HUES64 (cell line): ENCODE data around the gene GP5.

Experiments
- H3K27ac ChIP-seq: 2 replicates; pipeline ENCODE4 v1.7.0; 2013; ENCODE audit warnings: low read depth, low read length, inconsistent platforms
- H3K27me3 ChIP-seq: 2 replicates; pipeline ENCODE4 v1.6.1; 2013; ENCODE audit warnings: mild to moderate bottlenecking, low read length; ENCODE audit not compliant: insufficient read depth
- H3K36me3 ChIP-seq: 2 replicates; pipeline ENCODE4 v1.6.1; 2013; ENCODE audit warnings: mild to moderate bottlenecking, low read length; ENCODE audit not compliant: insufficient read depth
- H3K4me1 ChIP-seq: 2 replicates; pipeline ENCODE4 v1.6.1; 2013; ENCODE audit warnings: mild to moderate bottlenecking, low read length, moderate library complexity; ENCODE audit not compliant: insufficient read depth
- H3K4me3 ChIP-seq: 2 replicates; pipeline ENCODE4 v1.5.1; 2013; ENCODE audit warnings: mild to moderate bottlenecking, low read length, moderate library complexity
- H3K9ac ChIP-seq: 2 replicates; pipeline ENCODE4 v1.6.1; 2013; ENCODE audit warnings: mild to moderate bottlenecking, low read depth, low read length
- H3K9me3 ChIP-seq: 2 replicates; pipeline ENCODE4 v1.6.1; 2013; ENCODE audit warnings: low read depth, low read length; ENCODE audit not compliant: insufficient read depth
- WGBS: fragments of 150-250, 120-280 bp; methylation state at CpG from one replicate; pipeline ENCODE4 v1.1.7; 2013; ENCODE audit warnings: missing lambda C conversion rate; 5-methylcytosine and 5-hydroxymethylcytosine counted together

GP5 gene

DNA sequence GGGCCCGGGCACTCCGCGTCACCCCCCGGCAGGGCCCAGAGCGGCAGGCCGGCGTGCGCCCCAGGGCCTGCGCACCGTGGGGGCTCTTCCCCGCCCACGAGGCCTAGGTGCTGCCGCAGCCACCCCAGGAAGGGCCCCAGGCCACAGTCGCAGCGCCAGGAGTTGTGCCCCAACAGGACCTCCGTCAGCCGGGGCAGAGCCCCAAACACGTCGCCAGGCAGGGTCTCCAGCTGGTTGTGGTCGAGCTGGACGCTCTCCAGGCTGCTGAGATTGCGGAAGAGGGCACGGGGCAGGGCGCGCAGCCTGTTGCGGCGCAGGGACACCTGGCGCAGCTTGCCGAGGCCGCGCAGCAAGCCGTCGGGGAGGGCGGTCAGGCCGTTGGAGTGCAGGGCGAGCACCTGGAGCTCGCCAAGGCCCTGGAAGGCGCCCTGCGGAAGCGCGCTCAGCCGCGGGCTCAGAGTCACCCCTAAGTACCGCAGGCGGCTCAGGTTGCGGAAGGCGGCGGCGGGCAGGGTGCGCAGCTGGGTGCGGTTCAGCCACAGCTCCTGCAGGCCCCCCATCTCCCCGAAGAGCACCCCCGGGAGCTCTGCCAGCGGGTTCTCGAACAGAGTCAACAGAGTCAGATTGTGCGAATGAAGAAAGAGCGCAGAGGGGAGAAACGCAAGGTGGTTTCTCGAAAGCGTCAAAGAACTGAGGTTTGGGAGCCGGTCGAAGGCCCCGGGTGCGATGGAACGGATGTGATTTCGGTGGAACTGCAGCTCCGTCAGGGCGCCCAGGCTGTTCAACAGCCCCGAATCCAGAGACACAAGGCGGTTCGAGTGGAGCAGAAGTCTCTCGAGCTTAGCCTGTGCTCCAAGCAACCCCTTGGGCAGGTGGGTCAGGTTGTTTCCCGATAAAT is 2.0 kb downstream of the GP5 start:
- H3K9ac ChIP-seq = peak overlapping the region; percentile 17; the same call in 1 of the 2 replicates

DNA sequence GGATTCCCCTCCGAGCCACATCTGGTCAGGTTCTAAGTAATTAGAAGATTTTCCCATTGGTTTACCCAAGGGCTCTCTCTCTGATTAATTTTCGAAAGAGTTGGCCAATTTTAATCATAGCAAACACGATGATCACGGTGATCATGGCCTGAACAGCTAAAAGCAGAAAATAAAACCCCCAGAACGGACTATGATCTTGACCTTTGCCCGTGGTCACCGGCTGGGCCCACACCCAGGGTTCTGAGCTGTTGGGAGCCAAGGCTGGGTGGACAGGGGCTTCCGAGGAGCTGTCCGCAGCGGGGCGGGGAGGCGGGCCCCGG is 2.6 kb downstream of the GP5 start:
- Histone ChIP-seq H3K36me3 (no peaks in the 10 kb centered on the region), H3K9ac (no peak overlapping the region), H3K27ac (no peak overlapping the region), H3K9me3 (no peaks in the 10 kb centered on the region), H3K4me1 (0 out of 2 replicates have a peak, but pooled peaks cover 4% of the 10 kb centered on the region), H3K27me3 (peaks cover 48% of the 10 kb centered on the region), H3K4me3 (peak overlapping the region; percentile 48)
- 6% methylated on average over 13 of the region's 13 CpGs for WGBS

More for the DNA sequence above, 2.0 kb downstream of the GP5 start:
- Histone ChIP-seq H3K36me3 (no peaks in the 10 kb centered on the region), H3K27ac (no peak overlapping the region), H3K4me3 (peak overlapping the region; percentile 48), H3K4me1 (0 out of 2 replicates have a peak, but pooled peaks cover 4% of the 10 kb centered on the region), H3K27me3 (peaks cover 48% of the 10 kb centered on the region), H3K9me3 (no peaks in the 10 kb centered on the region)
- WGBS = 3% methylated on average over 73 of the region's 73 CpGs

DNA sequence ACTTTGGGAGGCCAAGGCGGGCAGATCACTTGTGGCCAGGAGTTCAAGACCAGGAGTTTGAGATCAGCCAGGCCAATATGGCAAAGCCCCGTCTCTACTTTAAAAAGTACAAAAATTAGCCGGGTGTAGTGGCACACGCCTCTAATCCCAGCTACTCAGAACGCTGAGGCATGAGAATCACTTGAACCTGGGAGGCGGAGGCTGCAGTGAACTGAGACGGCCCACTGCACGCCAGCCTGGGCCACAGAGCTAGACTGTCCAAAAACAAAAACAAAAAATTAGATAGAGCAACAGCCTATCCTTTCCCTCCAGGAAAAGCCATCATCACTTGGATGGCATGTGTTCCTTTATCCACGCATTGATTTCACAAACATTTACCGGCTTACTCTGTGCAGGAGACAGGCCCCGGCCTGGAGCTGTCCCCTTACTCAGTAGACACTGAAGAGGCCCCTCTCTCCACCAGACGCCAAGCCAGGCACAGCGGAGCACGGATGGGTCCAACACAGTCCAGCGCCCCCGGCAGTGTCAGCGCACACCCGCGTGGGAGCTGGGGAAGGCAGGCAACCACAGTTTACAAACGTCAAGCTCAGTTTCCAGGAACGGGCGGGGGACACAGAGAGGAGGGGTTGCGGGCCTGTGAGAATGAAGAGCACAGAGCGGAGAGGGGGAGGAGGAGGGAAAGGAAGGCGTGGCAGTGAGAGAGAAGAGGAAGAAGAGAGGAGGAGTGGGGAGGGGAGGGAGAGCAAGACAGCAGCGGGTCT is 3.1 kb downstream of the GP5 start:
- H3K27ac ChIP-seq = no peak overlapping the region
- H3K4me1 ChIP-seq = 0 out of 2 replicates have a peak, but pooled peaks cover 4% of the 10 kb centered on the region
- peak overlapping the region; percentile 48 for H3K4me3 ChIP-seq
- no peaks in the 10 kb centered on the region for H3K36me3 ChIP-seq
- peaks cover 1% of the 10 kb centered on the region; the same call in 1 of the 2 replicates for H3K9me3 ChIP-seq
- H3K27me3 ChIP-seq = peaks cover 48% of the 10 kb centered on the region
- H3K9ac ChIP-seq = no peak overlapping the region
- WGBS = 31% methylated on average over 26 of the region's 26 CpGs

- H3K27ac ChIP-seq = no peak overlapping the region
- peaks cover 6% of the 10 kb centered on the region; the same call in 1 of the 2 replicates for H3K9me3 ChIP-seq
- no peak overlapping the region for H3K9ac ChIP-seq
- 0 out of 2 replicates have a peak, but pooled peaks cover 4% of the 10 kb centered on the region for H3K4me1 ChIP-seq
- no peak overlapping the region for H3K4me3 ChIP-seq
- peaks cover 48% of the 10 kb centered on the region for H3K27me3 ChIP-seq
- 81% methylated on average over 5 of the region's 5 CpGs for WGBS
- H3K36me3 ChIP-seq = no peaks in the 10 kb centered on the region
Observed at GRCh38 chr3:194395212-194395611, 3.9 kb downstream of the GP5 start.

DNA sequence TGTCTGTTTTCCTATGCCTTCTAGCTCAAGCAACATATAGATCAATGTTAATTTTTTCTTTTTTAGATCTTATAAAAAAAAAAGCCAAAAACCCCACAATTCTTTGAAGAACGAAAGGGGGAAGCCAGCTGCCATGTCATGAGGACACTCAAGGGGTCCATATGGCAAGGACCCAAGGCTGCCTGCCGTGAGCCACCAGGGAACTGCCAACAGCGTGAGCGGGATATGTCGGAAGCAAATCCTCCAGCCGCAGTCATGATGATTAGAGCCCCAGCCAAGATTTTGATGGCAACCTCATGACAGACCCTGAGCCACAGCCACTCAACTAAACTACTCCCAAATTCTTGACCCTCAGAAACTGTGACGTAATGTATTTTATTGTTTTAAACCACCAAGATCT is 6.5 kb downstream of the GP5 start:
- Histone ChIP-seq H3K9ac (no peak overlapping the region), H3K4me3 (no peak overlapping the region)

GRCh38 chr3:194390835-194391234 is 8.2 kb downstream of the GP5 start:
- H3K27ac ChIP-seq = no peak overlapping the region
- peaks cover 6% of the 10 kb centered on the region; the same call in 1 of the 2 replicates for H3K9me3 ChIP-seq
- no peak overlapping the region for H3K9ac ChIP-seq
- H3K36me3 ChIP-seq = no peaks in the 10 kb centered on the region
- peaks cover 9% of the 10 kb centered on the region for H3K27me3 ChIP-seq
- no peak overlapping the region for H3K4me3 ChIP-seq
- H3K4me1 ChIP-seq = no peaks in the 10 kb centered on the region; the same call in 1 of the 2 replicates

More for the DNA sequence above, 6.5 kb downstream of the GP5 start:
- Histone ChIP-seq H3K36me3 (no peaks in the 10 kb centered on the region), H3K9me3 (peaks cover 6% of the 10 kb centered on the region; the same call in 1 of the 2 replicates), H3K27ac (no peak overlapping the region), H3K27me3 (peaks cover 26% of the 10 kb centered on the region), H3K4me1 (no peaks in the 10 kb centered on the region)
- WGBS = 92% methylated on average over 7 of the region's 7 CpGs

GRCh38 chr3:194389269-194389668 is 9.8 kb downstream of the GP5 start:
- Histone ChIP-seq H3K27ac (no peak overlapping the region), H3K4me1 (no peaks in the 10 kb centered on the region; the same call in 1 of the 2 replicates), H3K4me3 (no peak overlapping the region), H3K9ac (no peak overlapping the region), H3K9me3 (peaks cover 6% of the 10 kb centered on the region; the same call in 1 of the 2 replicates), H3K36me3 (no peaks in the 10 kb centered on the region), H3K27me3 (no peaks in the 10 kb centered on the region)
- 93% methylated on average over 8 of the region's 8 CpGs for WGBS

GRCh38 chr3:194387926-194388418 is 11.1 kb downstream of the GP5 start:
- H3K4me3 ChIP-seq = no peak overlapping the region
- H3K36me3 ChIP-seq = no peaks in the 10 kb centered on the region
- H3K27ac ChIP-seq = no peak overlapping the region
- no peaks in the 10 kb centered on the region for H3K27me3 ChIP-seq
- 95% methylated on average over 6 of the region's 8 CpGs for WGBS
- H3K9ac ChIP-seq = no peak overlapping the region
- no peaks in the 10 kb centered on the region; the same call in 1 of the 2 replicates for H3K4me1 ChIP-seq
- H3K9me3 ChIP-seq = peaks cover 6% of the 10 kb centered on the region; the same call in 1 of the 2 replicates

GRCh38 chr3:194387276-194387675 is 11.8 kb downstream of the GP5 start:
- Histone ChIP-seq H3K27me3 (no peaks in the 10 kb centered on the region), H3K9ac (no peak overlapping the region), H3K27ac (no peak overlapping the region), H3K36me3 (no peaks in the 10 kb centered on the region), H3K4me3 (no peak overlapping the region), H3K4me1 (peaks cover 5% of the 10 kb centered on the region; the same call in 1 of the 2 replicates), H3K9me3 (peaks cover 6% of the 10 kb centered on the region; the same call in 1 of the 2 replicates)
- 96% methylated on average over 6 of the region's 6 CpGs for WGBS

GRCh38 chr3:194386648-194387047 is 12.4 kb downstream of the GP5 start:
- Histone ChIP-seq H3K27ac (no peak overlapping the region), H3K4me1 (peaks cover 6% of the 10 kb centered on the region; the same call in 1 of the 2 replicates), H3K36me3 (no peaks in the 10 kb centered on the region), H3K4me3 (no peak overlapping the region), H3K27me3 (no peaks in the 10 kb centered on the region), H3K9me3 (peaks cover 6% of the 10 kb centered on the region; the same call in 1 of the 2 replicates), H3K9ac (no peak overlapping the region)
- 79% methylated on average over 7 of the region's 7 CpGs for WGBS

DNA sequence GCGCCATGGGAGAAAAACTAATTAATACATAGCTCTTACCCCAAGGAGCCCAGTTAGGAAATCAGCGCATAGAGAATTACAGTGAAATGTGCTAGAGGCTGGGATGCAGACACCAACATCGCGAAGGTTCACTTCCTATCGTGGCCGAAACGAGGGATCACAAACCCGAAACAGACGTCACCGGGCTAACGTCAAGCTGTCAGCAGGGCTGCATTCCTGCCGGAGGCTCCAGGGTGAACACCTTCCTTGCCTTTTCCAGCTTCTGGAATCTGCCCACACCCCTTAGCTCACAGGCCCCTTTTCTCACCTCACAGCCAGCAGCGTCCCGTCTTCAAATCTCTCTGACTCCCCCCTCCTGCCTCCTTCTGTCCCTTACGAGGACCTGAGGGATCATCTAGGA is 13.0 kb downstream of the GP5 start:
- no peaks in the 10 kb centered on the region for H3K36me3 ChIP-seq
- no peaks in the 10 kb centered on the region for H3K27me3 ChIP-seq
- H3K9ac ChIP-seq = no peak overlapping the region
- WGBS = 81% methylated on average over 15 of the region's 15 CpGs
- peaks cover 6% of the 10 kb centered on the region; the same call in 1 of the 2 replicates for H3K9me3 ChIP-seq
- H3K4me3 ChIP-seq = no peak overlapping the region
- no peak overlapping the region for H3K27ac ChIP-seq
- H3K4me1 ChIP-seq = peaks cover 6% of the 10 kb centered on the region; the same call in 1 of the 2 replicates
